OCI-LY1 (cell line): ENCODE data around the gene SLC13A1.

Experiments used
- H2AFZ ChIP-seq: fragments of 200-600 bp; sonication (generic), shearing (Covaris generic); 2 replicates; pipeline ENCODE4 v1.6.0; 2014; ENCODE audit warnings: antibody characterized with exemption, mild to moderate bottlenecking, low read length
- H3F3A ChIP-seq: fragments of 200-600 bp; sonication (generic), shearing (Covaris generic); 2 replicates; pipeline ENCODE4 v1.6.0; 2014; ENCODE audit warnings: mild to moderate bottlenecking, antibody characterized with exemption, low read length, moderate library complexity; ENCODE audit not compliant: insufficient read depth
- H3K27ac ChIP-seq: fragments of 200-600 bp; sonication (generic); 2 replicates; pipeline ENCODE4 v1.5.1; 2014; ENCODE audit warnings: low read length, mixed run types, mild to moderate bottlenecking, low read depth; ENCODE audit not compliant: poor library complexity, severe bottlenecking
- H3K27me3 ChIP-seq: fragments of 200-600 bp; sonication (generic); 2 replicates; pipeline ENCODE4 v1.6.0; 2014; ENCODE audit warnings: antibody characterized with exemption, mild to moderate bottlenecking, low read length, moderate library complexity; ENCODE audit not compliant: insufficient read depth
- H3K36me3 ChIP-seq: fragments of 200-600 bp; sonication (generic); 2 replicates; pipeline ENCODE4 v1.6.1; 2014; ENCODE audit warnings: mild to moderate bottlenecking, antibody characterized with exemption, low read length, moderate library complexity, mixed read lengths; ENCODE audit not compliant: insufficient read depth
- H3K4me1 ChIP-seq: fragments of 200-600 bp; sonication (generic); 2 replicates; pipeline ENCODE4 v1.5.1; 2014; ENCODE audit warnings: mild to moderate bottlenecking, low read length, moderate library complexity; ENCODE audit not compliant: insufficient read depth, severe bottlenecking
- H3K4me2 ChIP-seq: fragments of 200-600 bp; sonication (generic), shearing (Covaris generic); 2 replicates; pipeline ENCODE4 v1.6.1; 2014; ENCODE audit warnings: low read length
- H3K4me3 ChIP-seq: fragments of 200-600 bp; sonication (generic); 2 replicates; pipeline ENCODE4 v1.5.1; 2014; ENCODE audit warnings: low read length, low read depth, mild to moderate bottlenecking, mixed read lengths; ENCODE audit not compliant: poor library complexity, severe bottlenecking
- H3K79me2 ChIP-seq: fragments of 200-600 bp; shearing (Covaris generic); 2 replicates; pipeline ENCODE4 v1.6.1; 2016; ENCODE audit warnings: mixed run types, low read length, mixed read lengths; ENCODE audit not compliant: insufficient read depth
- H3K9ac ChIP-seq: fragments of 200-600 bp; sonication (generic), shearing (Covaris generic); 2 replicates; pipeline ENCODE4 v1.6.1; 2014; ENCODE audit warnings: mild to moderate bottlenecking, low read length, mixed read lengths
- H3K9me2 ChIP-seq: fragments of 200-600 bp; sonication (generic), shearing (Covaris generic); 2 replicates; pipeline ENCODE4 v1.6.1; 2014; ENCODE audit warnings: low read depth, mild to moderate bottlenecking, low read length, mixed read lengths
- H3K9me3 ChIP-seq: fragments of 200-600 bp; shearing (Covaris generic); 2 replicates; pipeline ENCODE4 v1.6.1; 2014; ENCODE audit warnings: low read length, mixed read lengths
- H4K20me1 ChIP-seq: fragments of 200-600 bp; sonication (generic), shearing (Covaris generic); 2 replicates; pipeline ENCODE4 v1.6.0; 2016; ENCODE audit warnings: mild to moderate bottlenecking, low read length; ENCODE audit not compliant: insufficient read depth
- CTCF ChIP-seq: fragments of 200-600 bp; sonication (generic), shearing (Covaris generic); IDR thresholded peaks from 2 replicates; pipeline ENCODE4 v1.5.1; 2017; ENCODE audit warnings: mild to moderate bottlenecking, antibody characterized with exemption, low read length, moderate library complexity, mixed read lengths
- EZH2 ChIP-seq: fragments of 200-600 bp; sonication (generic), shearing (Covaris generic); IDR thresholded peaks from 2 replicates; pipeline ENCODE4 v1.8.0; 2017; ENCODE audit warnings: borderline replicate concordance, mixed run types, mild to moderate bottlenecking, antibody characterized with exemption, low read length, moderate library complexity, mixed read lengths

The SLC13A1 gene

GRCh38 chr7:123099712-123100111 lies 100.1 kb downstream of the SLC13A1 start:
- H3K27ac ChIP-seq, result no peak overlapping the region
- no peaks in the 10 kb centered on the region for H3K9me3 ChIP-seq
- no peaks in the 10 kb centered on the region for H3K27me3 ChIP-seq
- H3K4me2 ChIP-seq, result no peak overlapping the region
- H3K36me3 ChIP-seq, result no peaks in the 10 kb centered on the region
- no peaks in the 10 kb centered on the region for H3K4me1 ChIP-seq
- H3K9ac ChIP-seq, result no peak overlapping the region
- H3K79me2 ChIP-seq, result no peaks in the 10 kb centered on the region
- H3K9me2 ChIP-seq, result no peaks in the 10 kb centered on the region
- no peak overlapping the region for H2AFZ ChIP-seq
- H3F3A ChIP-seq, result no peaks in the 10 kb centered on the region
- no peak overlapping the region for H3K4me3 ChIP-seq
- no peaks in the 10 kb centered on the region for H4K20me1 ChIP-seq
- no peak for TF ChIP-seq CTCF
- TF ChIP-seq EZH2, result no peak

- H4K20me1 ChIP-seq, result no peaks in the 10 kb centered on the region
- no peak overlapping the region for H3K4me3 ChIP-seq
- no peaks in the 10 kb centered on the region for H3K27me3 ChIP-seq
- no peak overlapping the region for H2AFZ ChIP-seq
- no peaks in the 10 kb centered on the region for H3K79me2 ChIP-seq
- H3K36me3 ChIP-seq, result no peaks in the 10 kb centered on the region
- H3F3A ChIP-seq, result no peaks in the 10 kb centered on the region
- no peaks in the 10 kb centered on the region for H3K4me1 ChIP-seq
- no peak overlapping the region for H3K4me2 ChIP-seq
- H3K9ac ChIP-seq, result no peak overlapping the region
- no peaks in the 10 kb centered on the region for H3K9me3 ChIP-seq
- TF ChIP-seq CTCF (no peak), EZH2 (no peak)
- H3K27ac ChIP-seq, result no peak overlapping the region
- no peaks in the 10 kb centered on the region for H3K9me2 ChIP-seq
These were observed 102.8 kb downstream of the SLC13A1 start for GRCh38 chr7:123096976-123097375.

GRCh38 chr7:123096434-123096833 lies 103.3 kb downstream of the SLC13A1 start:
- Histone ChIP-seq H3F3A (no peaks in the 10 kb centered on the region), H3K27me3 (no peaks in the 10 kb centered on the region), H3K9me2 (no peaks in the 10 kb centered on the region), H3K36me3 (no peaks in the 10 kb centered on the region), H3K9me3 (no peaks in the 10 kb centered on the region), H3K4me2 (no peak overlapping the region), H4K20me1 (no peaks in the 10 kb centered on the region), H3K79me2 (no peaks in the 10 kb centered on the region), H3K9ac (no peak overlapping the region), H3K4me1 (no peaks in the 10 kb centered on the region), H3K4me3 (no peak overlapping the region), H3K27ac (no peak overlapping the region), H2AFZ (no peak overlapping the region)
- no peak for TF ChIP-seq EZH2
- TF ChIP-seq CTCF, result no peak
